Neural progenitor cell (in vitro differentiated cells): ENCODE measurements around the gene BATF.

ENCODE experiments used
- CTCF ChIP-seq: fragments of 200-600 bp; sonication (generic); IDR thresholded peaks from 2 replicates; pipeline ENCODE4 v1.5.1; 2017; ENCODE audit warnings: antibody characterized with exemption, mild to moderate bottlenecking
- EZH2phosphoT487 ChIP-seq: fragments of 200-600 bp; sonication (generic); IDR thresholded peaks from 2 replicates; pipeline ENCODE4 v1.6.1; 2017; ENCODE audit warnings: antibody characterized with exemption

GRCh38 chr14:75520852-75521251 lies 1.4 kb upstream of the BATF start:
- TF ChIP-seq CTCF (no peak), EZH2phosphoT487 (no peak)
